OCI-LY1 (cell line): ENCODE data around the gene EDEM1.

Experiments
- H2AFZ ChIP-seq: fragments of 200-600 bp; sonication (generic), shearing (Covaris generic); 2 replicates; pipeline ENCODE4 v1.6.0; 2014; ENCODE audit warnings: antibody characterized with exemption, mild to moderate bottlenecking, low read length
- H3F3A ChIP-seq: fragments of 200-600 bp; sonication (generic), shearing (Covaris generic); 2 replicates; pipeline ENCODE4 v1.6.0; 2014; ENCODE audit warnings: mild to moderate bottlenecking, antibody characterized with exemption, low read length, moderate library complexity; ENCODE audit not compliant: insufficient read depth
- H3K27ac ChIP-seq: fragments of 200-600 bp; sonication (generic); 2 replicates; pipeline ENCODE4 v1.5.1; 2014; ENCODE audit warnings: low read length, mixed run types, mild to moderate bottlenecking, low read depth; ENCODE audit not compliant: poor library complexity, severe bottlenecking
- H3K27me3 ChIP-seq: fragments of 200-600 bp; sonication (generic); 2 replicates; pipeline ENCODE4 v1.6.0; 2014; ENCODE audit warnings: antibody characterized with exemption, mild to moderate bottlenecking, low read length, moderate library complexity; ENCODE audit not compliant: insufficient read depth
- H3K36me3 ChIP-seq: fragments of 200-600 bp; sonication (generic); 2 replicates; pipeline ENCODE4 v1.6.1; 2014; ENCODE audit warnings: mild to moderate bottlenecking, antibody characterized with exemption, low read length, moderate library complexity, mixed read lengths; ENCODE audit not compliant: insufficient read depth
- H3K4me1 ChIP-seq: fragments of 200-600 bp; sonication (generic); 2 replicates; pipeline ENCODE4 v1.5.1; 2014; ENCODE audit warnings: mild to moderate bottlenecking, low read length, moderate library complexity; ENCODE audit not compliant: insufficient read depth, severe bottlenecking
- H3K4me2 ChIP-seq: fragments of 200-600 bp; sonication (generic), shearing (Covaris generic); 2 replicates; pipeline ENCODE4 v1.6.1; 2014; ENCODE audit warnings: low read length
- H3K4me3 ChIP-seq: fragments of 200-600 bp; sonication (generic); 2 replicates; pipeline ENCODE4 v1.5.1; 2014; ENCODE audit warnings: low read length, low read depth, mild to moderate bottlenecking, mixed read lengths; ENCODE audit not compliant: poor library complexity, severe bottlenecking
- H3K79me2 ChIP-seq: fragments of 200-600 bp; shearing (Covaris generic); 2 replicates; pipeline ENCODE4 v1.6.1; 2016; ENCODE audit warnings: mixed run types, low read length, mixed read lengths; ENCODE audit not compliant: insufficient read depth
- H3K9ac ChIP-seq: fragments of 200-600 bp; sonication (generic), shearing (Covaris generic); 2 replicates; pipeline ENCODE4 v1.6.1; 2014; ENCODE audit warnings: mild to moderate bottlenecking, low read length, mixed read lengths
- H3K9me2 ChIP-seq: fragments of 200-600 bp; sonication (generic), shearing (Covaris generic); 2 replicates; pipeline ENCODE4 v1.6.1; 2014; ENCODE audit warnings: low read depth, mild to moderate bottlenecking, low read length, mixed read lengths
- H3K9me3 ChIP-seq: fragments of 200-600 bp; shearing (Covaris generic); 2 replicates; pipeline ENCODE4 v1.6.1; 2014; ENCODE audit warnings: low read length, mixed read lengths
- H4K20me1 ChIP-seq: fragments of 200-600 bp; sonication (generic), shearing (Covaris generic); 2 replicates; pipeline ENCODE4 v1.6.0; 2016; ENCODE audit warnings: mild to moderate bottlenecking, low read length; ENCODE audit not compliant: insufficient read depth
- EZH2 ChIP-seq: fragments of 200-600 bp; sonication (generic), shearing (Covaris generic); IDR thresholded peaks from 2 replicates; pipeline ENCODE4 v1.8.0; 2017; ENCODE audit warnings: borderline replicate concordance, mixed run types, mild to moderate bottlenecking, antibody characterized with exemption, low read length, moderate library complexity, mixed read lengths
- TF ChIP-seq, protein P1 (sequence below): fragments of 200-600 bp; sonication (generic), shearing (Covaris generic); IDR thresholded peaks from 2 replicates; pipeline ENCODE4 v1.5.1; 2017; ENCODE audit warnings: mild to moderate bottlenecking, antibody characterized with exemption, low read length, moderate library complexity, mixed read lengths

Gene EDEM1

DNA sequence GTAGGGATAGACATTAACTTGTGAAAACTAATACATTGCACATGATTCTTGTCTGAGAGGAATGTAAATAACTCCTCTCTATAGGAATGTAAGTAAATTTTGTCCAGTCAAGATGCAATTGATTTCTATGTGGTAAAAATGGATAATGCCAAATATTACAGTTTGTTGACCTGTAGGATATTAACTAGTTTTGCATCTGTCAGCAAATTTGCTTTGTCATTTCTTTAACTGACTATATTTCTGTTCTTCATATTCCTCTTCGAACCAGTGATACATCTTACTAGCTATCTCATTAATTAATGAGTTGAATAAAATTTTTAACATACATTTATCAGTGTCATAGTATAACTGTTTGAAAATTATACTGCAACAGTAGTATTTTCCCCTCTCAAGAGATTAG is 80.4 kb downstream of the EDEM1 start:
- H3K79me2 ChIP-seq, result no peaks in the 10 kb centered on the region
- no peak overlapping the region for H3K27ac ChIP-seq
- TF ChIP-seq, protein P1, sequence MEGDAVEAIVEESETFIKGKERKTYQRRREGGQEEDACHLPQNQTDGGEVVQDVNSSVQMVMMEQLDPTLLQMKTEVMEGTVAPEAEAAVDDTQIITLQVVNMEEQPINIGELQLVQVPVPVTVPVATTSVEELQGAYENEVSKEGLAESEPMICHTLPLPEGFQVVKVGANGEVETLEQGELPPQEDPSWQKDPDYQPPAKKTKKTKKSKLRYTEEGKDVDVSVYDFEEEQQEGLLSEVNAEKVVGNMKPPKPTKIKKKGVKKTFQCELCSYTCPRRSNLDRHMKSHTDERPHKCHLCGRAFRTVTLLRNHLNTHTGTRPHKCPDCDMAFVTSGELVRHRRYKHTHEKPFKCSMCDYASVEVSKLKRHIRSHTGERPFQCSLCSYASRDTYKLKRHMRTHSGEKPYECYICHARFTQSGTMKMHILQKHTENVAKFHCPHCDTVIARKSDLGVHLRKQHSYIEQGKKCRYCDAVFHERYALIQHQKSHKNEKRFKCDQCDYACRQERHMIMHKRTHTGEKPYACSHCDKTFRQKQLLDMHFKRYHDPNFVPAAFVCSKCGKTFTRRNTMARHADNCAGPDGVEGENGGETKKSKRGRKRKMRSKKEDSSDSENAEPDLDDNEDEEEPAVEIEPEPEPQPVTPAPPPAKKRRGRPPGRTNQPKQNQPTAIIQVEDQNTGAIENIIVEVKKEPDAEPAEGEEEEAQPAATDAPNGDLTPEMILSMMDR, result no peak
- TF ChIP-seq EZH2, result no peak
- H3K9ac ChIP-seq, result no peak overlapping the region
- H3K9me2 ChIP-seq, result no peaks in the 10 kb centered on the region
- H3K27me3 ChIP-seq, result no peaks in the 10 kb centered on the region
- H3K4me2 ChIP-seq, result no peak overlapping the region
- H3K9me3 ChIP-seq, result no peaks in the 10 kb centered on the region
- no peaks in the 10 kb centered on the region for H4K20me1 ChIP-seq
- no peak overlapping the region for H2AFZ ChIP-seq
- H3F3A ChIP-seq, result no peaks in the 10 kb centered on the region
- no peaks in the 10 kb centered on the region for H3K4me1 ChIP-seq
- no peaks in the 10 kb centered on the region for H3K36me3 ChIP-seq
- no peak overlapping the region for H3K4me3 ChIP-seq
